Endothelial cell of umbilical vein (primary cell): Measurements from ENCODE around the gene AHI1.

Experiments
- POLR2AphosphoS5 ChIP-seq: IDR thresholded peaks from 2 replicates; pipeline ENCODE4 v1.6.1; 2012; ENCODE audit warnings: low read depth, mild to moderate bottlenecking, control low read depth, low read length, moderate library complexity; ENCODE audit not compliant: insufficient read depth
- TF ChIP-seq, protein P1 (sequence below), 2 donors: IDR thresholded peaks; 1 replicate in 1 of 2; 2 replicates in 1 of 2; pipeline ENCODE4 v1.5.1; 2011; ENCODE audit warnings: low read length in 2 of 2, mild to moderate bottlenecking in 2 of 2, moderate library complexity in 2 of 2, control low read depth in 1 of 2, inconsistent platforms in 1 of 2, low read depth in 1 of 2; ENCODE audit not compliant: insufficient read depth in 1 of 2; ENCODE audit errors: extremely low read depth in 1 of 2

DNA sequence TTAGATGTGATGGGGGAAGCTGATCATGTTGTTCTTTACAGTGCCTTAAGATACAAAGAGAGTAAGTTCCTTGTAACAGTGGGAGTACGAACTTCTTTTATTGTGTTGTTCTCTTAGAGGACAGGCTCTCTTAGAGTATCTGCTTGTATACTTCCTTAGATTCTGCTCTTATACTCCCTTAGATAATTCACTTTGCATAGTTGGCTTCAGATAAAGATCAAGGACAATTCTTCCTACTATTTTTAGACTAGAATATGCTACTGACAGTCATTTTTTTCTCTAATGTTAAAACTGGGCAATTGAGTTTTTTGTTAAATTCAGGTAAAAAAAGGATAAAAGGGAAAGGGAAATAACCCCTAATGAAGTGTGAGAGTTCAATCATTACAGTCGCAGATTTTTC is 177.7 kb downstream of the AHI1 start:
- TF ChIP-seq, protein P1, sequence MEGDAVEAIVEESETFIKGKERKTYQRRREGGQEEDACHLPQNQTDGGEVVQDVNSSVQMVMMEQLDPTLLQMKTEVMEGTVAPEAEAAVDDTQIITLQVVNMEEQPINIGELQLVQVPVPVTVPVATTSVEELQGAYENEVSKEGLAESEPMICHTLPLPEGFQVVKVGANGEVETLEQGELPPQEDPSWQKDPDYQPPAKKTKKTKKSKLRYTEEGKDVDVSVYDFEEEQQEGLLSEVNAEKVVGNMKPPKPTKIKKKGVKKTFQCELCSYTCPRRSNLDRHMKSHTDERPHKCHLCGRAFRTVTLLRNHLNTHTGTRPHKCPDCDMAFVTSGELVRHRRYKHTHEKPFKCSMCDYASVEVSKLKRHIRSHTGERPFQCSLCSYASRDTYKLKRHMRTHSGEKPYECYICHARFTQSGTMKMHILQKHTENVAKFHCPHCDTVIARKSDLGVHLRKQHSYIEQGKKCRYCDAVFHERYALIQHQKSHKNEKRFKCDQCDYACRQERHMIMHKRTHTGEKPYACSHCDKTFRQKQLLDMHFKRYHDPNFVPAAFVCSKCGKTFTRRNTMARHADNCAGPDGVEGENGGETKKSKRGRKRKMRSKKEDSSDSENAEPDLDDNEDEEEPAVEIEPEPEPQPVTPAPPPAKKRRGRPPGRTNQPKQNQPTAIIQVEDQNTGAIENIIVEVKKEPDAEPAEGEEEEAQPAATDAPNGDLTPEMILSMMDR (IDR thresholded peaks at IDR 0.05; ENCODE audit: extremely low read depth in 1 of 2, insufficient read depth in 1 of 2, low read depth in 1 of 2, low read length in 2 of 2): no peak
- no peak for TF ChIP-seq POLR2AphosphoS5
